PC-3 (cell line): ENCODE results near the gene SERPINC1. TPM values are rescaled to one million over a fixed set of nuclear protein-coding genes. Genes with fewer than 3 reads are reported as not detected.
A peak's percentile ranks its signal among the peaks of the same experiment; 100 is the strongest.

Source experiments
- ATAC-seq: fragments of 200-7000 bp; cut with Tn5 transposase; 2 replicates; pipeline ENCODE4 v1.9.1; 2020; ENCODE audit warnings: mild to moderate bottlenecking, moderate library complexity
- BruUV-seq: library from RNA; stranded (reverse); fragments of 400-500 nt; replicated peaks from 2 replicates; lab custom pipeline; 2021; lab: Mats Ljungman, UMichigan
- CTCF ChIA-PET: fragments of 300-600 bp; sonication (Branson Sonifier 250); formaldehyde crosslinking; loops from one replicate; lab custom pipeline; 2022; ENCODE audit warnings: antibody characterized with exemption; lab: Charles Lee
- POLR2A ChIA-PET: fragments of 300-600 bp; sonication (Branson Sonifier 250); formaldehyde crosslinking; loops from one replicate; lab custom pipeline; 2022; ENCODE audit warnings: antibody characterized with exemption; ENCODE audit not compliant: unreplicated experiment; lab: Charles Lee
- DNase-seq: peaks from one replicate; pipeline ENCODE4 v3.0.0-alpha.2; 2015
- H2AFZ ChIP-seq: fragments of 300-600 bp; sonication (generic); 2 replicates; pipeline ENCODE4 v1.6.0; 2016; ENCODE audit warnings: antibody characterized with exemption, low read length
- H3F3A ChIP-seq: fragments of 300-600 bp; sonication (generic); one replicate; pipeline ENCODE4 v1.6.0; 2017; ENCODE audit warnings: antibody characterized with exemption, low read length, control low read depth, mild to moderate bottlenecking; ENCODE audit not compliant: unreplicated experiment
- H3K27ac ChIP-seq: fragments of 300-600 bp; sonication (generic); 2 replicates; pipeline ENCODE4 v1.5.1; 2016; ENCODE audit warnings: mild to moderate bottlenecking, low read length
- H3K27me3 ChIP-seq: fragments of 300-600 bp; sonication (generic); 2 replicates; pipeline ENCODE4 v1.6.1; 2016; ENCODE audit warnings: low read length, mixed read lengths
- H3K36me3 ChIP-seq: fragments of 300-600 bp; sonication (generic); 2 replicates; pipeline ENCODE4 v1.6.1; 2016; ENCODE audit warnings: low read depth, mixed run types, low read length, mixed read lengths
- H3K4me1 ChIP-seq: fragments of 300-600 bp; sonication (generic); 2 replicates; pipeline ENCODE4 v1.5.1; 2016; ENCODE audit warnings: low read length; ENCODE audit not compliant: insufficient read depth
- H3K4me2 ChIP-seq: fragments of 300-600 bp; sonication (generic); 2 replicates; pipeline ENCODE4 v1.6.0; 2016; ENCODE audit warnings: low read length
- H3K4me3 ChIP-seq: fragments of 300-600 bp; sonication (generic); 2 replicates; pipeline ENCODE4 v1.5.1; 2016; ENCODE audit warnings: mild to moderate bottlenecking, low read length, mixed read lengths
- H3K79me2 ChIP-seq: fragments of 300-600 bp; sonication (generic); 2 replicates; pipeline ENCODE4 v1.6.1; 2017; ENCODE audit warnings: low read length, mixed read lengths
- H3K9ac ChIP-seq: fragments of 300-600 bp; sonication (generic); 2 replicates; pipeline ENCODE4 v1.6.0; 2016; ENCODE audit warnings: mild to moderate bottlenecking, low read length
- H3K9me2 ChIP-seq: fragments of 300-600 bp; sonication (generic); replicated peaks from 2 replicates; pipeline ENCODE4 v1.6.1; 2016; ENCODE audit warnings: mixed run types, low read length, mixed read lengths
- H3K9me3 ChIP-seq: fragments of 300-600 bp; sonication (generic); 2 replicates; pipeline ENCODE4 v1.6.1; 2016; ENCODE audit warnings: low read length, mixed read lengths
- H4K20me1 ChIP-seq: fragments of 300-600 bp; sonication (generic); 2 replicates; pipeline ENCODE4 v1.6.1; 2016; ENCODE audit warnings: low read length, mixed read lengths
- CTCF ChIP-seq: fragments of 300-600 bp; sonication (generic); conservative IDR thresholded peaks from 2 replicates; pipeline ENCODE4 v1.5.1; 2017; ENCODE audit warnings: antibody characterized with exemption, low read depth, mild to moderate bottlenecking, low read length
- EZH2 ChIP-seq: fragments of 300-600 bp; sonication (generic); IDR thresholded peaks from one replicate; pipeline ENCODE4 v1.6.1; 2017; ENCODE audit warnings: antibody characterized with exemption, mild to moderate bottlenecking, low read length; ENCODE audit not compliant: unreplicated experiment
- EZH2phosphoT487 ChIP-seq: fragments of 300-600 bp; sonication (generic); IDR thresholded peaks from 2 replicates; pipeline ENCODE4 v1.6.1; 2018; ENCODE audit warnings: mild to moderate bottlenecking, antibody characterized with exemption, low read length, borderline replicate concordance
- intact Hi-C: fragments of 100-400 bp; cut with micrococcal nuclease; formaldehyde crosslinking; loops from 2 replicates; pipeline ENCODE4 v1.9.0; 2023
- total RNA-seq: library from RNA; depleted of rRNA; stranded (reverse); fragments of >200 nt; gene quantifications from 2 replicates; pipeline ENCODE4 v1.2.3, GENCODE V29; 2014

Gene SERPINC1
- total RNA-seq, 1 experiment from 2014 or later, result not detected

DNA sequence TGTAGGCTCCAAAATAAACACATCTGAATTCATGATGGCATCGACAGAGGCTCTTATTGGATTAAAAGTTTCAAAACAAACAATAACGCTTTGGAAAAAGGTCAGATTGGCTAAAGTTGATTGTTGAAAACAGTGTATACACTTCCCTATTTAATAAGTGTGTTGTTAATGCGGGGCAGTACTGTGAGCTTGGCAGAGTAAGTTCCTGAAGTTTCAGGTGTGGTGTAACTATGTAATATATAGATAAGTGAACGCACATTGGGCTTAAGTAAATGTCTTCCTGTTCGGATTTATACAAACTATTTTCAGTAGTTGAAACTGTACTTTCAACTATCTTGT is 48.1 kb downstream of the SERPINC1 start:
- Histone ChIP-seq H3K27me3 (no peaks in the 10 kb centered on the region), H3K4me2 (peak overlapping the region; percentile 97), H3K9me3 (no peaks in the 10 kb centered on the region), H3K36me3 (peaks cover 36% of the 10 kb centered on the region), H3K4me1 (peaks cover 19% of the 10 kb centered on the region), H3K9me2 (no peaks in the 10 kb centered on the region), H3K4me3 (peak overlapping the region; percentile 100), H3K9ac (peak overlapping the region; percentile 99), H3K27ac (peak overlapping the region; percentile 85), H4K20me1 (peaks cover 33% of the 10 kb centered on the region), H3F3A (peaks cover 24% of the 10 kb centered on the region), H2AFZ (peak overlapping the region; percentile 84), H3K79me2 (peaks cover 29% of the 10 kb centered on the region)
- BruUV-seq, result TSS peak; percentile 62
- intact Hi-C loops, result no loop called here
- no peak; the same call in 1 of the 2 replicates for ATAC-seq
- POLR2A ChIA-PET, result no interaction called here
- CTCF ChIA-PET, result no interaction called here
- DNase-seq, result no peak
- TF ChIP-seq EZH2phosphoT487, result no peak
- no peak for TF ChIP-seq EZH2
- TF ChIP-seq CTCF, result no peak

- Histone ChIP-seq H3K9ac (peak within 1 kb of the TSS; percentile 99), H3K79me2 (peaks cover 29% of the 10 kb centered on the region), H2AFZ (peak within 1 kb of the TSS; percentile 84), H3K27me3 (no peaks in the 10 kb centered on the region), H3K4me2 (peak within 1 kb of the TSS; percentile 99), H3K36me3 (peaks cover 42% of the 10 kb centered on the region), H3K9me2 (no peaks in the 10 kb centered on the region), H3K9me3 (no peaks in the 10 kb centered on the region), H3F3A (peaks cover 29% of the 10 kb centered on the region), H3K4me3 (peak within 1 kb of the TSS; percentile 100), H3K27ac (peak within 1 kb of the TSS; percentile 85), H3K4me1 (peaks cover 19% of the 10 kb centered on the region), H4K20me1 (peaks cover 38% of the 10 kb centered on the region)
- ATAC-seq, result peak; percentile 75
- POLR2A ChIA-PET, result interaction anchor here (0.5 to 1.0 kb wide), 8 partner anchors 23 to 820 kb away, joined by 3 to 24 read pairs (median 5); no protein-coding TSS in a partner anchor
- DNase-seq, result peak; percentile 78
- intact Hi-C loops, result loop anchor here (1.0 kb wide), 1 partner anchor 44 kb away; the partner anchor contains the start of genes CENPL and DARS2
- no TSS peak for BruUV-seq
- CTCF ChIA-PET, result no interaction called here
- TF ChIP-seq CTCF, result no peak
- TF ChIP-seq EZH2, result no peak
- TF ChIP-seq EZH2phosphoT487, result no peak
Measured at GRCh38 chr1:173868266-173869020, 48.7 kb downstream of the SERPINC1 start, which contains the start of gene ZBTB37. TSS of gene ZBTB37 (plus strand) at chr1:173868380. CDS start at chr1:173870226, 1,846 bp downstream.
